ENCODE measurements around the gene KIAA1328. TPM values are rescaled to one million over a fixed set of nuclear protein-coding genes. Genes with fewer than 3 reads are reported as not detected.
"Not testable (repeated sequence)": the region's sequence is repeated elsewhere in the genome, so short reads cannot be mapped to it uniquely, and the experiment has no call there.

KIAA1328 gene
- total RNA-seq, 1 donor, result 8.7 TPM

GRCh38 chr18:36812678-36813077 lies 16.2 kb upstream of the KIAA1328 start:
- no peaks in the 10 kb centered on the region for H3K27me3 ChIP-seq (ENCODE audit: insufficient read depth, low read length)
- H3K9me3 ChIP-seq (ENCODE audit: low read depth, low read length), result no peaks in the 10 kb centered on the region
- no peak for DNase-seq (ENCODE audit: insufficient read length, low spot score, missing footprints)
- H4K20me1 ChIP-seq (ENCODE audit: insufficient read depth, low read length), result no peaks in the 10 kb centered on the region
- no peak overlapping the region for H3K4me2 ChIP-seq (ENCODE audit: insufficient read depth, low read length)
- H3K4me3 ChIP-seq (ENCODE audit: insufficient read depth, low read length), result no peak overlapping the region
- H3K27ac ChIP-seq (ENCODE audit: low read depth, low read length), result no peak overlapping the region
- TF ChIP-seq, protein P1, sequence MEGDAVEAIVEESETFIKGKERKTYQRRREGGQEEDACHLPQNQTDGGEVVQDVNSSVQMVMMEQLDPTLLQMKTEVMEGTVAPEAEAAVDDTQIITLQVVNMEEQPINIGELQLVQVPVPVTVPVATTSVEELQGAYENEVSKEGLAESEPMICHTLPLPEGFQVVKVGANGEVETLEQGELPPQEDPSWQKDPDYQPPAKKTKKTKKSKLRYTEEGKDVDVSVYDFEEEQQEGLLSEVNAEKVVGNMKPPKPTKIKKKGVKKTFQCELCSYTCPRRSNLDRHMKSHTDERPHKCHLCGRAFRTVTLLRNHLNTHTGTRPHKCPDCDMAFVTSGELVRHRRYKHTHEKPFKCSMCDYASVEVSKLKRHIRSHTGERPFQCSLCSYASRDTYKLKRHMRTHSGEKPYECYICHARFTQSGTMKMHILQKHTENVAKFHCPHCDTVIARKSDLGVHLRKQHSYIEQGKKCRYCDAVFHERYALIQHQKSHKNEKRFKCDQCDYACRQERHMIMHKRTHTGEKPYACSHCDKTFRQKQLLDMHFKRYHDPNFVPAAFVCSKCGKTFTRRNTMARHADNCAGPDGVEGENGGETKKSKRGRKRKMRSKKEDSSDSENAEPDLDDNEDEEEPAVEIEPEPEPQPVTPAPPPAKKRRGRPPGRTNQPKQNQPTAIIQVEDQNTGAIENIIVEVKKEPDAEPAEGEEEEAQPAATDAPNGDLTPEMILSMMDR (IDR thresholded peaks at IDR 0.05; ENCODE audit: extremely low read depth, low read depth, low read length), result no peak
- H3K4me1 ChIP-seq (ENCODE audit: insufficient read depth, low read length), result peaks cover 19% of the 10 kb centered on the region
- H3K79me2 ChIP-seq (ENCODE audit: insufficient read depth, low read length), result no peaks in the 10 kb centered on the region
- peaks cover 2% of the 10 kb centered on the region for H3K36me3 ChIP-seq (ENCODE audit: insufficient read depth, low read length)
- no peak overlapping the region for H2AFZ ChIP-seq (ENCODE audit: low read length)

DNA sequence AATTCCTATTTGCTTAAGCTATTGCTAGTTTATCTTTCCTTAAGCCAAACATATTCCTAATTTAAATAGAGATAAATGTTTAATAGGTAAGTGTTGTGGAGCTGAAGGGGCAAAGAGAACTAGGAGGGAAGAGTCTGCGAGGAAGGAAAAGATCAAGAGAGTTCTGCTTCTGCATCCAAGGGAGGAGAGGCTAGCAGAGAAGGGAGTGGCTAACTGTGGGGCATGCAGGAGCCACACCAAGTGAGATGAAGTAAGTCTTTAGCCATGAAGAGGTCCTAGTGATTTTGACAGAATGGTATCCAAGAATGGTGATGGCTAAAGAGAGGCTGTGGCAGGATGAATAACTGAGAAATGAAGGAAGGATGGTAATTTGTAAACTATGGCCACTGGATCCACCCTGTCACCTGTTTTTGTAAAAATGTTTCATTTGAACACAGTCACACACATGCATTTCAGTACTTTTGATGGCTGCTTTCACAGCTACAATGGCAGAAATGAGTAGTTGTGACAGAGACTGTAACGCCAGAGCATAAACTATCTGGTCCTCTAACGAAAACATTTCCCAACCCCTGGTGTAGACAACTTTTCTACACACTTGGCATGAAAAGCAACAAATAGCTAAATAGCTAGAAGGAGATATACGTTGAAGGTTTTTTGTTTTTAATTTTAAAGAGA lies 15.7 kb upstream of the KIAA1328 start:
- Histone ChIP-seq H3K4me3 (ENCODE audit: insufficient read depth, low read length) (no peak overlapping the region), H3K79me2 (ENCODE audit: insufficient read depth, low read length) (no peaks in the 10 kb centered on the region), H3K36me3 (ENCODE audit: insufficient read depth, low read length) (no peaks in the 10 kb centered on the region), H3K27me3 (ENCODE audit: insufficient read depth, low read length) (no peaks in the 10 kb centered on the region), H3K4me1 (ENCODE audit: insufficient read depth, low read length) (peaks cover 19% of the 10 kb centered on the region), H3K9me3 (ENCODE audit: low read depth, low read length) (no peaks in the 10 kb centered on the region), H3K27ac (ENCODE audit: low read depth, low read length) (no peak overlapping the region), H3K4me2 (ENCODE audit: insufficient read depth, low read length) (no peak overlapping the region), H4K20me1 (ENCODE audit: insufficient read depth, low read length) (no peaks in the 10 kb centered on the region), H2AFZ (ENCODE audit: low read length) (no peak overlapping the region)
- TF ChIP-seq, protein P1 (IDR thresholded peaks at IDR 0.05; ENCODE audit: extremely low read depth, low read depth, low read length), result no peak
- no peak for DNase-seq (ENCODE audit: insufficient read length, low spot score, missing footprints)

- TF ChIP-seq, protein P1 (IDR thresholded peaks at IDR 0.05; ENCODE audit: extremely low read depth, low read depth, low read length), result no peak
- Histone ChIP-seq H3K4me2 (ENCODE audit: insufficient read depth, low read length) (no peak overlapping the region), H3K4me1 (ENCODE audit: insufficient read depth, low read length) (peaks cover 15% of the 10 kb centered on the region), H3K27ac (ENCODE audit: low read depth, low read length) (no peak overlapping the region), H3K4me3 (ENCODE audit: insufficient read depth, low read length) (no peak overlapping the region), H3K9me3 (ENCODE audit: low read depth, low read length) (no peaks in the 10 kb centered on the region), H4K20me1 (ENCODE audit: insufficient read depth, low read length) (no peaks in the 10 kb centered on the region), H3K79me2 (ENCODE audit: insufficient read depth, low read length) (no peaks in the 10 kb centered on the region), H3K27me3 (ENCODE audit: insufficient read depth, low read length) (no peaks in the 10 kb centered on the region), H2AFZ (ENCODE audit: low read length) (no peak overlapping the region), H3K36me3 (ENCODE audit: insufficient read depth, low read length) (no peaks in the 10 kb centered on the region)
- DNase-seq (ENCODE audit: insufficient read length, low spot score, missing footprints), result no peak
Observed at GRCh38 chr18:36813824-36814223, 15.1 kb upstream of the KIAA1328 start.

DNA sequence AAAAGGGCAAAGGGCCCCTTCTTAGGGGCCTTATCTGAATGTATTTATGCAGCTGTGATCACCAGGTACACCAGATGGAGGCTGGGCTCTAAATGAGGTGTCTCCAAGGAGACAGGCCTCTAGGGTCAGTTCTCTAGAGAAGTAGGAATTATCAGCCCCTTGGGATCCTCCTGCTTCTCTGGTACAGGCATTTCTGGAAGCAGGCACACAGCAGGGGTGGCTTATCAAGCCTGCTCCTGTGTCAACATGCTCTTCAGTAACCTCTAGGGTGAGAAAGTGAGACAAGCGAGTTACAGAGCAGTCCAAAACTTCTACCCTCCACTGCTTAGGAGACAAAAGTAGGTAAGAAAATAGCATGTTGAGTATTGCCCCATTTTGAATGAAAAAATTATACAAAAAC lies 13.9 kb upstream of the KIAA1328 start:
- Histone ChIP-seq H3K9me3 (ENCODE audit: low read depth, low read length) (no peaks in the 10 kb centered on the region), H3K4me2 (ENCODE audit: insufficient read depth, low read length) (no peak overlapping the region), H4K20me1 (ENCODE audit: insufficient read depth, low read length) (no peaks in the 10 kb centered on the region), H3K36me3 (ENCODE audit: insufficient read depth, low read length) (no peaks in the 10 kb centered on the region), H3K4me3 (ENCODE audit: insufficient read depth, low read length) (no peak overlapping the region), H3K27ac (ENCODE audit: low read depth, low read length) (no peak overlapping the region), H3K4me1 (ENCODE audit: insufficient read depth, low read length) (peaks cover 7% of the 10 kb centered on the region), H3K79me2 (ENCODE audit: insufficient read depth, low read length) (no peaks in the 10 kb centered on the region), H3K27me3 (ENCODE audit: insufficient read depth, low read length) (no peaks in the 10 kb centered on the region), H2AFZ (ENCODE audit: low read length) (no peak overlapping the region)
- DNase-seq (ENCODE audit: insufficient read length, low spot score, missing footprints), result no peak
- TF ChIP-seq, protein P1 (IDR thresholded peaks at IDR 0.05; ENCODE audit: extremely low read depth, low read depth, low read length), result no peak

DNA sequence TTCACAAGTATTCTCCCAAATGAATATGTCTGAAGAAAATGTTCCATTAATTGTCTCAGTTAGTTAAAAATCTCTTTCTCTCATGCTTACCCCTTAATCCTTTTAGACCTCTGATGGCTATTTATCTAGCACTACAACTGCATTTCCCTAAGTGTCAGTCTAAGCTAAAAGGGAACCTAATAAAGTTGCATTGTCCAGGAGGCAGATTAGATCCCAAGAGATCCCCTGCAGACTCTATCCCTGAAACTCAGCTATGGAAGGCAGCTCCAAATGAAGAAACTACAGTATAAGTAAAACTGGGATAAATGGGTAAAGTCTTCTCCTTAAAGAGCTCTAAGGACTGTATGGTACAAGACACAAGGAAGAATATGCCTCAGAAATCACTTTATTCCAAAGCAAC lies 12.8 kb upstream of the KIAA1328 start:
- not testable (repeated sequence) for H3K4me1 ChIP-seq (ENCODE audit: insufficient read depth, low read length); DNase-seq (ENCODE audit: insufficient read length, low spot score, missing footprints); H4K20me1 ChIP-seq (ENCODE audit: insufficient read depth, low read length); H3K27me3 ChIP-seq (ENCODE audit: insufficient read depth, low read length); H2AFZ ChIP-seq (ENCODE audit: low read length); H3K36me3 ChIP-seq (ENCODE audit: insufficient read depth, low read length); H3K9me3 ChIP-seq (ENCODE audit: low read depth, low read length); H3K4me3 ChIP-seq (ENCODE audit: insufficient read depth, low read length); H3K4me2 ChIP-seq (ENCODE audit: insufficient read depth, low read length); H3K79me2 ChIP-seq (ENCODE audit: insufficient read depth, low read length); H3K27ac ChIP-seq (ENCODE audit: low read depth, low read length)

Data from osteoblast (primary cell).